ENCODE results near the gene CTTN. TPM values are rescaled to one million over a fixed set of nuclear protein-coding genes. Genes with fewer than 3 reads are reported as not detected.

Gene CTTN
- 458 TPM for total RNA-seq (ENCODE audit: unreplicated experiment)
- long read RNA-seq, transcript CTTN-201 (18 exons, 3,272 nt), result major isoform, 34 of 255 reads
- long read RNA-seq, partial matches to known transcripts, result 11 of 255 reads
- long read RNA-seq, other reads (novel, unspliced or antisense), result 205 of 255 reads

GRCh38 chr11:70397983-70398833 lies at the start of gene CTTN:
TSS of gene CTTN (plus strand) at chr11:70398529. CDS start at chr11:70407298, 8,769 bp downstream.
- Mint-ChIP-seq H3K4me3 (ENCODE audit: unreplicated experiment) (peak within 1 kb of the TSS; percentile 95), H3K36me3 (ENCODE audit: low read depth, unreplicated experiment) (peaks cover 14% of the 10 kb centered on the region), H3K27ac (ENCODE audit: unreplicated experiment) (peak within 1 kb of the TSS; percentile 72), H3K9me3 (ENCODE audit: unreplicated experiment) (no peaks in the 10 kb centered on the region), H3K4me1 (ENCODE audit: unreplicated experiment) (peaks cover 28% of the 10 kb centered on the region), H3K27me3 (ENCODE audit: unreplicated experiment) (peaks cover 6% of the 10 kb centered on the region)
- TF ChIP-seq, protein P1, sequence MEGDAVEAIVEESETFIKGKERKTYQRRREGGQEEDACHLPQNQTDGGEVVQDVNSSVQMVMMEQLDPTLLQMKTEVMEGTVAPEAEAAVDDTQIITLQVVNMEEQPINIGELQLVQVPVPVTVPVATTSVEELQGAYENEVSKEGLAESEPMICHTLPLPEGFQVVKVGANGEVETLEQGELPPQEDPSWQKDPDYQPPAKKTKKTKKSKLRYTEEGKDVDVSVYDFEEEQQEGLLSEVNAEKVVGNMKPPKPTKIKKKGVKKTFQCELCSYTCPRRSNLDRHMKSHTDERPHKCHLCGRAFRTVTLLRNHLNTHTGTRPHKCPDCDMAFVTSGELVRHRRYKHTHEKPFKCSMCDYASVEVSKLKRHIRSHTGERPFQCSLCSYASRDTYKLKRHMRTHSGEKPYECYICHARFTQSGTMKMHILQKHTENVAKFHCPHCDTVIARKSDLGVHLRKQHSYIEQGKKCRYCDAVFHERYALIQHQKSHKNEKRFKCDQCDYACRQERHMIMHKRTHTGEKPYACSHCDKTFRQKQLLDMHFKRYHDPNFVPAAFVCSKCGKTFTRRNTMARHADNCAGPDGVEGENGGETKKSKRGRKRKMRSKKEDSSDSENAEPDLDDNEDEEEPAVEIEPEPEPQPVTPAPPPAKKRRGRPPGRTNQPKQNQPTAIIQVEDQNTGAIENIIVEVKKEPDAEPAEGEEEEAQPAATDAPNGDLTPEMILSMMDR (IDR thresholded peaks at IDR 0.05; ENCODE audit: unreplicated experiment), result no peak
- peak; percentile 90 for DNase-seq (ENCODE audit: low spot score)

DNA sequence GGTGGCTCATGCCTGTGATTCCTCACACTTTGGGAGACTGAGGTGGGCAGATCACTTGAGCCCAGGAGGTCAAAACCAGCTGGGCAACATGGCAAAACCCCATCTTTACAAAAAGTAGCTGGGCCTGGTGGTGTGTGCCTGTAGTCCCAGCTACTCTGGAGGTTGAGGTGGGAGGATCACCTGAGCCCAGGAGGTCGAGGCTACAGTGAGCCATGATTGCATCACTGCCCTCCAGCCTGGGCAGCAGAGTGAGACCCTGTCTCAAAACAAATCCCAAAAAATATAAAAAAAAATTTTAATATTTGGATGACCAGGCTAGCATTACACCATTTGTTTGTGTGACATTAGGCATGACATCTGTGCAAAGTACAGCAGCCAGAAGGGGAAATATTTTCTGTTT lies 49.7 kb upstream of the CTTN start:
- no peaks in the 10 kb centered on the region for H3K27me3 Mint-ChIP-seq (ENCODE audit: unreplicated experiment)
- no peak for DNase-seq (ENCODE audit: low spot score)
- no peak overlapping the region for H3K4me3 Mint-ChIP-seq (ENCODE audit: unreplicated experiment)
- peaks cover 8% of the 10 kb centered on the region for H3K36me3 Mint-ChIP-seq (ENCODE audit: low read depth, unreplicated experiment)
- TF ChIP-seq, protein P1 (IDR thresholded peaks at IDR 0.05; ENCODE audit: unreplicated experiment), result no peak
- H3K27ac Mint-ChIP-seq (ENCODE audit: unreplicated experiment), result no peak overlapping the region
- H3K4me1 Mint-ChIP-seq (ENCODE audit: unreplicated experiment), result peaks cover 3% of the 10 kb centered on the region
- H3K9me3 Mint-ChIP-seq (ENCODE audit: unreplicated experiment), result no peaks in the 10 kb centered on the region

- DNase-seq (ENCODE audit: low spot score), result no peak
- Mint-ChIP-seq H3K27me3 (ENCODE audit: unreplicated experiment) (no peaks in the 10 kb centered on the region), H3K36me3 (ENCODE audit: low read depth, unreplicated experiment) (peaks cover 17% of the 10 kb centered on the region), H3K9me3 (ENCODE audit: unreplicated experiment) (no peaks in the 10 kb centered on the region), H3K27ac (ENCODE audit: unreplicated experiment) (no peak overlapping the region), H3K4me3 (ENCODE audit: unreplicated experiment) (no peak overlapping the region), H3K4me1 (ENCODE audit: unreplicated experiment) (peaks cover 3% of the 10 kb centered on the region)
- TF ChIP-seq, protein P1 (IDR thresholded peaks at IDR 0.05; ENCODE audit: unreplicated experiment), result no peak
Observed at GRCh38 chr11:70351646-70352045, 46.7 kb upstream of the CTTN start.

- TF ChIP-seq, protein P1 (IDR thresholded peaks at IDR 0.05; ENCODE audit: unreplicated experiment), result no peak
- peaks cover 19% of the 10 kb centered on the region for H3K36me3 Mint-ChIP-seq (ENCODE audit: low read depth, unreplicated experiment)
- no peak overlapping the region for H3K4me3 Mint-ChIP-seq (ENCODE audit: unreplicated experiment)
- no peak overlapping the region for H3K27ac Mint-ChIP-seq (ENCODE audit: unreplicated experiment)
- H3K9me3 Mint-ChIP-seq (ENCODE audit: unreplicated experiment), result no peaks in the 10 kb centered on the region
- H3K4me1 Mint-ChIP-seq (ENCODE audit: unreplicated experiment), result peaks cover 3% of the 10 kb centered on the region
- H3K27me3 Mint-ChIP-seq (ENCODE audit: unreplicated experiment), result no peaks in the 10 kb centered on the region
- no peak for DNase-seq (ENCODE audit: low spot score)
Observed at GRCh38 chr11:70352100-70352499, 46.2 kb upstream of the CTTN start.

GRCh38 chr11:70352601-70353000 lies 45.7 kb upstream of the CTTN start:
- Mint-ChIP-seq H3K4me3 (ENCODE audit: unreplicated experiment) (no peak overlapping the region), H3K9me3 (ENCODE audit: unreplicated experiment) (no peaks in the 10 kb centered on the region), H3K27me3 (ENCODE audit: unreplicated experiment) (no peaks in the 10 kb centered on the region), H3K36me3 (ENCODE audit: low read depth, unreplicated experiment) (peaks cover 19% of the 10 kb centered on the region), H3K4me1 (ENCODE audit: unreplicated experiment) (peaks cover 3% of the 10 kb centered on the region), H3K27ac (ENCODE audit: unreplicated experiment) (no peak overlapping the region)
- TF ChIP-seq, protein P1 (IDR thresholded peaks at IDR 0.05; ENCODE audit: unreplicated experiment), result no peak
- DNase-seq (ENCODE audit: low spot score), result no peak

Data from endothelial cell (in vitro differentiated cells).